Nephron (organoid): ENCODE data around the gene DDX19B.

Experiments
- H3K27ac Mint-ChIP-seq, 3 experiments: 2 replicates each; pipeline ENCODE4 v1.8.0; 2020; ENCODE audit warnings: mixed read lengths in 3 of 3, mild to moderate bottlenecking in 2 of 3, moderate library complexity in 1 of 3
- H3K27me3 Mint-ChIP-seq: 2 replicates; pipeline ENCODE4 v1.8.0; 2021; ENCODE audit warnings: low read depth, mild to moderate bottlenecking, moderate library complexity, mixed read lengths
- H3K36me3 Mint-ChIP-seq: 2 replicates; pipeline ENCODE4 v1.8.0; 2020; ENCODE audit warnings: low read depth, mixed read lengths
- H3K4me1 Mint-ChIP-seq: 2 replicates; pipeline ENCODE4 v1.8.0; 2020; ENCODE audit warnings: mixed read lengths
- H3K4me3 Mint-ChIP-seq, 3 experiments: 2 replicates each; pipeline ENCODE4 v1.8.0; 2020; ENCODE audit warnings: mild to moderate bottlenecking in 3 of 3, mixed read lengths in 3 of 3, moderate library complexity in 2 of 3
- H3K9me3 Mint-ChIP-seq: 2 replicates; pipeline ENCODE4 v1.8.0; 2020; ENCODE audit warnings: mixed read lengths
- CTCF ChIP-seq, 3 experiments: fragments of 200-600 bp; sonication (generic); IDR thresholded peaks; one replicate each; pipeline ENCODE4 v1.5.0; 2021; ENCODE audit warnings: antibody characterized with exemption in 3 of 3; ENCODE audit not compliant: unreplicated experiment in 3 of 3

Gene DDX19B

GRCh38 chr16:70341600-70341999 is 42.6 kb downstream of the DDX19B start:
- Mint-ChIP-seq H3K36me3 (peaks cover 7% of the 10 kb centered on the region), H3K9me3 (no peaks in the 10 kb centered on the region), H3K27me3 (peaks cover 3% of the 10 kb centered on the region), H3K4me1 (peaks cover 4% of the 10 kb centered on the region), H3K4me3 (no peak overlapping the region), H3K27ac (peak overlapping the region in 1 of 3 experiments; percentile 3)
- no peak for TF ChIP-seq CTCF (IDR thresholded peaks at IDR 0.05; ENCODE audit: unreplicated experiment in 3 of 3)

GRCh38 chr16:70342016-70342415 is 43.0 kb downstream of the DDX19B start:
- peaks cover 3% of the 10 kb centered on the region for H3K27me3 Mint-ChIP-seq
- peaks cover 8% of the 10 kb centered on the region for H3K4me1 Mint-ChIP-seq
- H3K36me3 Mint-ChIP-seq, result peaks cover 7% of the 10 kb centered on the region
- peak overlapping the region in 1 of 3 experiments; percentile 3 for H3K27ac Mint-ChIP-seq
- H3K4me3 Mint-ChIP-seq, result no peak overlapping the region
- no peak for TF ChIP-seq CTCF (IDR thresholded peaks at IDR 0.05; ENCODE audit: unreplicated experiment in 3 of 3)
- no peaks in the 10 kb centered on the region for H3K9me3 Mint-ChIP-seq

GRCh38 chr16:70345840-70346239 is 46.9 kb downstream of the DDX19B start:
- H3K4me3 Mint-ChIP-seq, result peak overlapping the region; percentile 97 to 99 (median 98)
- no peaks in the 10 kb centered on the region for H3K9me3 Mint-ChIP-seq
- H3K4me1 Mint-ChIP-seq, result peaks cover 18% of the 10 kb centered on the region
- H3K27me3 Mint-ChIP-seq, result no peaks in the 10 kb centered on the region
- TF ChIP-seq CTCF (IDR thresholded peaks at IDR 0.05; ENCODE audit: unreplicated experiment in 3 of 3), result no peak
- H3K36me3 Mint-ChIP-seq, result peaks cover 9% of the 10 kb centered on the region
- peak overlapping the region; percentile 81 to 98 (median 94) for H3K27ac Mint-ChIP-seq

GRCh38 chr16:70348991-70349390 is 50.0 kb downstream of the DDX19B start:
- Mint-ChIP-seq H3K27ac (no peak overlapping the region), H3K9me3 (no peaks in the 10 kb centered on the region), H3K4me1 (peaks cover 18% of the 10 kb centered on the region), H3K4me3 (peak overlapping the region in 2 of 3 experiments; percentile 34 to 71), H3K27me3 (no peaks in the 10 kb centered on the region), H3K36me3 (peaks cover 15% of the 10 kb centered on the region)
- no peak for TF ChIP-seq CTCF (IDR thresholded peaks at IDR 0.05; ENCODE audit: unreplicated experiment in 3 of 3)

- no peaks in the 10 kb centered on the region for H3K27me3 Mint-ChIP-seq
- no peak overlapping the region for H3K27ac Mint-ChIP-seq
- no peak for TF ChIP-seq CTCF (IDR thresholded peaks at IDR 0.05; ENCODE audit: unreplicated experiment in 3 of 3)
- peaks cover 19% of the 10 kb centered on the region for H3K36me3 Mint-ChIP-seq
- H3K4me3 Mint-ChIP-seq, result peak overlapping the region; percentile 22 to 71 (median 47)
- no peaks in the 10 kb centered on the region for H3K9me3 Mint-ChIP-seq
- peaks cover 18% of the 10 kb centered on the region for H3K4me1 Mint-ChIP-seq
Observed at GRCh38 chr16:70349783-70350182, 50.8 kb downstream of the DDX19B start.

- Mint-ChIP-seq H3K27me3 (no peaks in the 10 kb centered on the region), H3K36me3 (peaks cover 43% of the 10 kb centered on the region), H3K4me3 (no peak overlapping the region), H3K9me3 (no peaks in the 10 kb centered on the region), H3K4me1 (no peaks in the 10 kb centered on the region), H3K27ac (no peak overlapping the region)
- TF ChIP-seq CTCF (IDR thresholded peaks at IDR 0.05; ENCODE audit: unreplicated experiment in 3 of 3), result no peak
Observed at GRCh38 chr16:70359552-70359951, 60.6 kb downstream of the DDX19B start.
